GM21737 (cell line): Measurements from ENCODE around the gene MNAT1.

Experiments used
- ATAC-seq: cut with Tn5 transposase; IDR thresholded peaks from one replicate; pipeline ENCODE4 v1.9.1; 2021; ENCODE audit warnings: mild to moderate bottlenecking, moderate library complexity; ENCODE audit not compliant: unreplicated experiment

The MNAT1 gene

GRCh38 chr14:61003571-61003970 lies 269.0 kb downstream of the MNAT1 start:
- ATAC-seq: no peak

- ATAC-seq: no peak
These were observed 285.0 kb downstream of the MNAT1 start for GRCh38 chr14:61019537-61019936.
